ENCODE results near the gene GAS2L1.

GAS2L1 gene

GRCh38 chr22:29313576-29314466 lies 7.4 kb downstream of the GAS2L1 start:
- TF ChIP-seq, protein P1, sequence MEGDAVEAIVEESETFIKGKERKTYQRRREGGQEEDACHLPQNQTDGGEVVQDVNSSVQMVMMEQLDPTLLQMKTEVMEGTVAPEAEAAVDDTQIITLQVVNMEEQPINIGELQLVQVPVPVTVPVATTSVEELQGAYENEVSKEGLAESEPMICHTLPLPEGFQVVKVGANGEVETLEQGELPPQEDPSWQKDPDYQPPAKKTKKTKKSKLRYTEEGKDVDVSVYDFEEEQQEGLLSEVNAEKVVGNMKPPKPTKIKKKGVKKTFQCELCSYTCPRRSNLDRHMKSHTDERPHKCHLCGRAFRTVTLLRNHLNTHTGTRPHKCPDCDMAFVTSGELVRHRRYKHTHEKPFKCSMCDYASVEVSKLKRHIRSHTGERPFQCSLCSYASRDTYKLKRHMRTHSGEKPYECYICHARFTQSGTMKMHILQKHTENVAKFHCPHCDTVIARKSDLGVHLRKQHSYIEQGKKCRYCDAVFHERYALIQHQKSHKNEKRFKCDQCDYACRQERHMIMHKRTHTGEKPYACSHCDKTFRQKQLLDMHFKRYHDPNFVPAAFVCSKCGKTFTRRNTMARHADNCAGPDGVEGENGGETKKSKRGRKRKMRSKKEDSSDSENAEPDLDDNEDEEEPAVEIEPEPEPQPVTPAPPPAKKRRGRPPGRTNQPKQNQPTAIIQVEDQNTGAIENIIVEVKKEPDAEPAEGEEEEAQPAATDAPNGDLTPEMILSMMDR (IDR thresholded peaks at IDR 0.05; ENCODE audit: control extremely low read depth, extremely low read depth, low read depth, missing control alignments): no peak
- CTCF ChIA-PET: interaction anchor here (0.9 to 2.3 kb wide), 4 partner anchors 10 to 68 kb away, joined by 3 to 10 read pairs (median 4); no protein-coding TSS in a partner anchor
- POLR2A ChIA-PET: no interaction called here
- no peak for DNase-seq (ENCODE audit: extremely low spot score)

DNA sequence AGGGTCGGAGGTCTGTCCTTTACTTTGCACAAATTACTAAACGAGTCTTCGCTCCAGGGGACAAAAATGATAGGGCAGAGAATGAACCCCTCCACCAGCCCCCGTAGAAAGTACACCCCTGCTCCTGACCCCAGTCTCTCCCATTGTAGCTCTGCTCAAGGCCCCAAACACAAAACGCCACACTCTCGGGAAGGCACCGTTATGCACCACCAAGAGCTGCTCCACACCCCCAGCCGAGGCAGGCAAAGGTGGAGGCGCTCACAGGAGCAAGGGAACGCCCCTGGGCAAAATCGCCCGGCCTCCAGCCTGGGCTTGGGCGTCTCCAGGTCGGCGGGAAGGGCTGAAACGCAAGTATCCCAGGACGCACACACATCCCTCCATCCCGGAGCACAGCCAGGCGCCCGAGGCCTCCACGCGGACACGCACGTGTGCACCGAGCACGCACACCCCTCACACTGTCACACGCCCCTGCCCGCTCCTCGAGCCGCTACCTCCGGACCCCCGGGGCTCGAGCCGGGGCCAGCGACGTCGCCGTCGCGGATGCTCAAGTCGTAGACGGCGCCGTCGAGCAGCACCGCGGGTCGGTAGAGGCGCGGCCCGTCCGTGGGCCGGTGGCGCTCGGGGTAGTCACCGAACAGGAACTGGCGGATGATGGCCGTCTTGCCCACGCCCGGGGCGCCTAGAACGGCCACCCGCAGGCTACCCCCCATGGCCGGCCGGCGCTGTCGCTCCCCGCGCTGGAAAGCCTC lies 8.3 kb downstream of the GAS2L1 start:
- DNase-seq (ENCODE audit: extremely low spot score): no peak
- TF ChIP-seq, protein P1 (IDR thresholded peaks at IDR 0.05; ENCODE audit: control extremely low read depth, extremely low read depth, low read depth, missing control alignments): no peak
- POLR2A ChIA-PET: no interaction called here
- CTCF ChIA-PET: interaction anchor here (2.3 kb wide), 1 partner anchor 11 kb away, joined by 10 read pairs; no protein-coding TSS in a partner anchor

DNA sequence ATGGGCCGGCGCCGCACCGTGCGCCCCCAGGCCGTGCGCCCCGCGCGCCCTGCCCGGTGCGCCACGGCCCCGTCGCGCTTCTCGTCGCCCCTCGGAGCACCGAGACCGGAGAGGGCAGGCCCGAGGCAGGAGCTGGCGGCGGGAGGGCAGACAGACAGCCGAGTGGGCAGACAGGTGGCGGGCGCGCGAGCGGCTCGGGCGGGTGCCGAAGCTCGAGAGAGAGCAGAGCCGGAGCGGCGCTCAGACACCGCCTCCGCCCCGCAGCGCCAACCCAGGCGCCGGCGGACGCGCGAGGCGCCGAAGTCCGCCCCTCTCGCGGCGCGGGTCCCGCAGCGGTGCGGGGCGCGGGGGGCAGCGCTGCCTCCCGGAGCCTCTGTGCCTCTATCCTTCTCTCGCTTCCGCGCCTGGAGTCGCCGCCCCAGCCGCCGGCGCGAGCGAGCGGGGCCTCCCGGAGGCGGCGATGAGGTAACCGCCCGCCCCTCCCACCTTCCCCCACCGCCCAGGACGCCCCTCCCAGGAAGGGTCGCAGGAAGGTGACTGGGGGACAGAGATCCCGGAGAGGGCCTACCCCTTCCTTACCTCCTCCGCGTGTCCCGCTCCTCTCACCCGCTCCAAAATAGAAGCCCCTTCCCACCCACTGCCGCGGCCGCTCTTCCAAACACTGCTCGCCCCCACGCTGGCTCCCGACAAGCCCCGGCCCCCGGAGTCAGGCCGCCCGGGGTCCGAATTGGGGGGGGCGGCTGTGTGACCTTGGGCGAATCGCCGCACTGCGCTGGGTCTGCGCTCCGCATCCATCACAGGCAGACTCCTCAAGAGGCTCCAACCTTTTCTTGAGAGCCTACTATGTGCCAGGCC lies 9.1 kb downstream of the GAS2L1 start, which contains the start of gene RASL10A:
Gene RASL10A, minus strand, starts transcription at position 412 of the 855 bp plus-strand sequence. CDS start 451 bp downstream, outside the sequence.
- TF ChIP-seq, protein P1 (IDR thresholded peaks at IDR 0.05; ENCODE audit: control extremely low read depth, extremely low read depth, low read depth, missing control alignments): no peak
- ChIA-PET CTCF (no interaction called here), POLR2A (no interaction called here)
- DNase-seq (ENCODE audit: extremely low spot score): no peak

- no peak for DNase-seq (ENCODE audit: extremely low spot score)
- TF ChIP-seq, protein P1 (IDR thresholded peaks at IDR 0.05; ENCODE audit: control extremely low read depth, extremely low read depth, low read depth, missing control alignments): no peak
- POLR2A ChIA-PET: no interaction called here
- CTCF ChIA-PET: interaction anchor here (1.0 to 1.5 kb wide), 3 partner anchors 10 to 48 kb away, joined by 3 to 4 read pairs (median 3); partner anchors contain the start of gene GAS2L1
These were observed 9.8 kb downstream of the GAS2L1 start for GRCh38 chr22:29316141-29316828.

DNA sequence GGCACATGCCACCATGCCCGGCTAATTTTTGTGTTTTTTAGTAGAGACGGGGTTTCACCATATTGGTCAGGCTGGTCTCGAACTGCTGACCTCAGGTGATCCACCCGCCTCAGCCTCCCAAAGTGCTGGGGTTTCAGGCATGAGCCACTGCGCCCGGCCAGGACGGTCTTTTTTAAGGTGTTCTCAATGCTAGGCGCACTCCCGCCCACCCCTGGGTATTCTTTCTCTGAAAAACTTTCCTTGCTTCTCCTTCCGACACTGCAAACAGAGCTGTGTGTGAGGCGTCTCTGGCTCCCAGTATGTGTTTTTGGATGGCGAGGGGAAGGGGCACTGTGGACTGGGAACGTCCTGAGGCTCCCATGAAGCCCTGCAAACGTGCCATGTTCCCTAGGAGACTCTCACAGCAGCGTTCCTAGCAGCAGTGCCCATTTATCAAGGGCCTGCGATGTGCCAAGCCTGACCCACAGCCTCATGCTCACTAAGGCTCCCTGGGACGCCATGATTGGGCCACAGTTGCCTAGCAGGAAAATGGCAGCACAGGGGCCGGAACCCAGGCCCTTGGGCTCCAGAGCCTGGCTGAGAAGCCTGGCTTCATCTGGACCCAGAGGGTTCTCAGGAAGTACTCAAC lies 11.5 kb downstream of the GAS2L1 start:
- CTCF ChIA-PET: interaction anchor here (1.2 to 1.5 kb wide), 2 partner anchors 11 to 46 kb away, joined by 3 to 4 read pairs; partner anchors contain the start of gene GAS2L1
- TF ChIP-seq, protein P1 (IDR thresholded peaks at IDR 0.05; ENCODE audit: control extremely low read depth, extremely low read depth, low read depth, missing control alignments): no peak
- DNase-seq (ENCODE audit: extremely low spot score): no peak
- POLR2A ChIA-PET: no interaction called here
